GM12874 (cell line): ENCODE measurements around the gene PCDH20.

Experiments
- TF ChIP-seq, protein P1 (sequence below): IDR thresholded peaks from 2 replicates; pipeline ENCODE4 v1.5.1; 2011; ENCODE audit warnings: low read depth, mild to moderate bottlenecking, control low read depth, low read length, moderate library complexity; ENCODE audit not compliant: insufficient read depth

The PCDH20 gene

DNA sequence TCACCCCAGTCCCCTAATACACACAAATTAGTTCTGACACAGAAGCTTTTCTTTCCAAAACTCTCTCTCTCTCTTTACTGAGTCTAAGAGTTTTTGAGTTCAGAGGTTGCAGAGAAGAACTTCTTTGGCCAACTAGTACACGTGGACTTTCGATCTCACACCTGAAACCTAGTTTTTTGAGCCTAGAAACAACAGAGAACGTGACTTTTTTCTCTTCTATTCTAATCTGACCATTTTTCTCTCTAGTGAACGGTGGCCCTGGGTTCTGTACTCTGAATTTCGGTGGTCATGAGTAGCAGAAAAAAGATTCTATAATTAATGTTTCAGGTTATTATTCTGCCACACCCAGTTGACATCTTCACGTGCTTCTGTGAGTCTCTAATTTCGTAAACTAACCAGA lies 24.2 kb downstream of the PCDH20 start:
- TF ChIP-seq, protein P1, sequence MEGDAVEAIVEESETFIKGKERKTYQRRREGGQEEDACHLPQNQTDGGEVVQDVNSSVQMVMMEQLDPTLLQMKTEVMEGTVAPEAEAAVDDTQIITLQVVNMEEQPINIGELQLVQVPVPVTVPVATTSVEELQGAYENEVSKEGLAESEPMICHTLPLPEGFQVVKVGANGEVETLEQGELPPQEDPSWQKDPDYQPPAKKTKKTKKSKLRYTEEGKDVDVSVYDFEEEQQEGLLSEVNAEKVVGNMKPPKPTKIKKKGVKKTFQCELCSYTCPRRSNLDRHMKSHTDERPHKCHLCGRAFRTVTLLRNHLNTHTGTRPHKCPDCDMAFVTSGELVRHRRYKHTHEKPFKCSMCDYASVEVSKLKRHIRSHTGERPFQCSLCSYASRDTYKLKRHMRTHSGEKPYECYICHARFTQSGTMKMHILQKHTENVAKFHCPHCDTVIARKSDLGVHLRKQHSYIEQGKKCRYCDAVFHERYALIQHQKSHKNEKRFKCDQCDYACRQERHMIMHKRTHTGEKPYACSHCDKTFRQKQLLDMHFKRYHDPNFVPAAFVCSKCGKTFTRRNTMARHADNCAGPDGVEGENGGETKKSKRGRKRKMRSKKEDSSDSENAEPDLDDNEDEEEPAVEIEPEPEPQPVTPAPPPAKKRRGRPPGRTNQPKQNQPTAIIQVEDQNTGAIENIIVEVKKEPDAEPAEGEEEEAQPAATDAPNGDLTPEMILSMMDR: no peak

GRCh38 chr13:61387694-61388093 lies 28.0 kb downstream of the PCDH20 start:
- TF ChIP-seq, protein P1: no peak

GRCh38 chr13:61383111-61383510 lies 32.5 kb downstream of the PCDH20 start:
- TF ChIP-seq, protein P1: no peak

DNA sequence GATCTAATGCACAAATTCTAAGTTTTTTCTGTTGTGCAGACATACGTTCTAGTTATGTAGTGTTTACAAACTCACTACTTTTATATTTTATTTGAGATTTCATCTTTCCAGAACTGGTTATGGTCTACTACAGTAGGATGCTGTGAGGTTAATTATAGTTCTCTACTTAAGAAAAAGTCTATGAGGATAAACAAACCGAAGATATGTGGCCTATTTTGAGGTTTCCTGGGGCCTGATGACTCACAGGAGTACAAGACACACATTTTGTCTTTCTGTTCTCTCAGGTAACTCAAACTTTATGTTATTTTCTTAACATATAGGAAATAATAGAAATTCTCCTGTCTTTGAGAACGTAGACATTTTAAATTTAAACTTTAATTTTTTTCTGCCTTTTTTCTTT lies 45.1 kb downstream of the PCDH20 start:
- TF ChIP-seq, protein P1: no peak

- TF ChIP-seq, protein P1: no peak
These were observed 53.1 kb downstream of the PCDH20 start for GRCh38 chr13:61362522-61362921.
